Activated CD4-positive, alpha-beta T cell treated with anti-CD3 and anti-CD28 coated beads for 36 hours (primary cell): ENCODE results near the gene ZNF280B. TPM values are rescaled to one million over a fixed set of nuclear protein-coding genes. Genes with fewer than 3 reads are reported as not detected.
"Not testable (repeated sequence)": the region's sequence is repeated elsewhere in the genome, so short reads cannot be mapped to it uniquely, and the experiment has no call there.

Source experiments
- ATAC-seq: fragments of 200-7000 bp; cut with Tn5 transposase; one replicate; pipeline ENCODE4 v1.10.0; 2021; ENCODE audit warnings: mild to moderate bottlenecking, moderate library complexity
- CTCF ChIA-PET: fragments of 350-600 bp; sonication (Branson Sonifier 250); formaldehyde crosslinking; loops from one replicate; lab custom pipeline; 2021; ENCODE audit warnings: antibody characterized with exemption; lab: Charles Lee
- POLR2A ChIA-PET: fragments of 350-600 bp; sonication (Branson Sonifier 250); formaldehyde crosslinking; loops from one replicate; lab custom pipeline; 2021; ENCODE audit warnings: antibody characterized with exemption, inconsistent platforms; lab: Charles Lee
- DNase-seq: peaks from one replicate; pipeline ENCODE4 v3.0.0-alpha.2; 2020
- H3K27ac Mint-ChIP-seq: one replicate; pipeline ENCODE4 v1.8.0; 2021; ENCODE audit warnings: mixed read lengths
- H3K27me3 Mint-ChIP-seq: one replicate; pipeline ENCODE4 v1.8.0; 2021; ENCODE audit warnings: mixed read lengths
- H3K36me3 Mint-ChIP-seq: one replicate; pipeline ENCODE4 v1.8.0; 2021; ENCODE audit warnings: low read depth, mixed read lengths
- H3K4me1 Mint-ChIP-seq: one replicate; pipeline ENCODE4 v1.8.0; 2021; ENCODE audit warnings: mixed read lengths
- H3K4me3 Mint-ChIP-seq: one replicate; pipeline ENCODE4 v1.8.0; 2021; ENCODE audit warnings: mild to moderate bottlenecking, moderate library complexity, mixed read lengths
- H3K9me3 Mint-ChIP-seq: one replicate; pipeline ENCODE4 v1.8.0; 2021; ENCODE audit warnings: low read depth, mixed read lengths
- intact Hi-C, 2 experiments: fragments of 100-400 bp; cut with DNase I in 1 of 2; cut with micrococcal nuclease in 1 of 2; formaldehyde crosslinking; loops; one replicate each; pipeline versions ENCODE4 v1.14.2 to v1.15.1; 2022 to 2024; cut with DNase I, micrococcal nuclease
- total RNA-seq, 2 experiments: library from RNA; stranded (reverse); gene quantifications; one replicate each; pipeline ENCODE4 v1.2.3, GENCODE V29; 2021

The ZNF280B gene
- total RNA-seq, 2 experiments from 2014 or later, result 2.5 to 3.7 TPM

- peaks cover 4% of the 10 kb centered on the region for H3K36me3 Mint-ChIP-seq
- ATAC-seq (no peak), DNase-seq (no peak)
- ChIA-PET POLR2A (no interaction called here), CTCF (interaction anchor here (1.6 to 2.1 kb wide), 2 partner anchors 9 to 22 kb away, joined by 4 to 6 read pairs; partner anchors contain the start of gene ZNF280A)
- intact Hi-C loops, result no loop called here
- no peaks in the 10 kb centered on the region for H3K4me1 Mint-ChIP-seq
- H3K9me3 Mint-ChIP-seq, result no peaks in the 10 kb centered on the region
- H3K27me3 Mint-ChIP-seq, result no peaks in the 10 kb centered on the region
- no peak overlapping the region for H3K4me3 Mint-ChIP-seq
- H3K27ac Mint-ChIP-seq, result no peak overlapping the region
These were observed 10.3 kb downstream of the ZNF280B start for GRCh38 chr22:22498267-22498666.

- POLR2A ChIA-PET, result not testable (repeated sequence)
These were observed 17.0 kb downstream of the ZNF280B start for GRCh38 chr22:22491589-22491988.

GRCh38 chr22:22488736-22489135 is 19.8 kb downstream of the ZNF280B start:
- H3K27ac Mint-ChIP-seq, result no peak overlapping the region
- ChIA-PET POLR2A (no interaction called here), CTCF (interaction anchor here (0.6 to 2.2 kb wide), 2 partner anchors 9 to 10 kb away, joined by 4 to 6 read pairs; no protein-coding TSS in a partner anchor)
- intact Hi-C loops, result no loop called here
- no peaks in the 10 kb centered on the region for H3K4me1 Mint-ChIP-seq
- H3K4me3 Mint-ChIP-seq, result no peak overlapping the region
- H3K36me3 Mint-ChIP-seq, result peaks cover 19% of the 10 kb centered on the region
- no peaks in the 10 kb centered on the region for H3K27me3 Mint-ChIP-seq
- ATAC-seq, result no peak
- no peak for DNase-seq
- H3K9me3 Mint-ChIP-seq, result no peaks in the 10 kb centered on the region

More at GRCh38 chr22:22491589-22491988, 17.0 kb downstream of the ZNF280B start:
- H3K4me1 Mint-ChIP-seq, H3K4me3 Mint-ChIP-seq, ATAC-seq, DNase-seq, H3K9me3 Mint-ChIP-seq, H3K27ac Mint-ChIP-seq, CTCF ChIA-PET, intact Hi-C loops, H3K27me3 Mint-ChIP-seq: not testable (repeated sequence)
- H3K36me3 Mint-ChIP-seq, result peaks cover 19% of the 10 kb centered on the region

DNA sequence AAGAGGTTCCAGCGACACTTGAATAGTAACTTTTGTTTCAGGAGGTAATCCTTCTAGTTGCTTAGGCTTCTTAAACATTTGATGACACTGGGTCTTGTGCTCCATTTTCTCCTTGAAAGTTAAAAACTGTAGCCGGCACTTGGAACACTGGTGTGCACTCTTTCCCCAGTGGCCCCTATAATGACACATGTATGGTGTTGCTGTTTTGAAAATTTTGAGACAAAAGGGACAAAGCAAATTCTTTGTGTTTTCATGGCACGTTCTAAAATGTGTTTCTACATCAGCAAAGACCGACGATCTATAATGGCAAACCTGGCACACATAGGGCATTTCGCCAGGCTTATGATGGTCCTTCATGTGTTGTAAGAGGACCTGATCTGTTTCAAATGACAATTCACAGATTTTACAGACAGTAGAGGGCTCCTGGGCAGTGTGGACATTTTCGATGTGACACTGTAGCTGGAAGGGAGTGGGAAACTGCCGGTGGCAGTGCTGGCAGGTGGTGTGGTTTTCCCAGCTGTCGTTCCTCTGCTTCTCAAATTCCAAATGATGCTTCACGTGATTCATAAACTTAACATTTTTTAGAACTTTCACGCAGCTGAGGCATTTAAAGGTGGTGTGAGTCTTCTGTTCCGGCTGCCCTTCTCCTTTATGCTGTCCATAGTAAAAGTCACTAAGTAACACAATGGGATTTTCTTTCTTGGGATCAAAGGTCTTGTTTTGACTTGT is 20.5 kb downstream of the ZNF280B start:
- H3K9me3 Mint-ChIP-seq, result no peaks in the 10 kb centered on the region
- DNase-seq (no peak), ATAC-seq (no peak)
- H3K4me3 Mint-ChIP-seq, result no peak overlapping the region
- no peaks in the 10 kb centered on the region for H3K4me1 Mint-ChIP-seq
- H3K36me3 Mint-ChIP-seq, result peaks cover 19% of the 10 kb centered on the region
- intact Hi-C loops, result no loop called here
- CTCF ChIA-PET, result interaction anchor here (0.6 to 2.2 kb wide), 2 partner anchors 9 to 11 kb away, joined by 4 to 6 read pairs; no protein-coding TSS in a partner anchor
- POLR2A ChIA-PET, result no interaction called here
- H3K27ac Mint-ChIP-seq, result no peak overlapping the region
- no peaks in the 10 kb centered on the region for H3K27me3 Mint-ChIP-seq

DNA sequence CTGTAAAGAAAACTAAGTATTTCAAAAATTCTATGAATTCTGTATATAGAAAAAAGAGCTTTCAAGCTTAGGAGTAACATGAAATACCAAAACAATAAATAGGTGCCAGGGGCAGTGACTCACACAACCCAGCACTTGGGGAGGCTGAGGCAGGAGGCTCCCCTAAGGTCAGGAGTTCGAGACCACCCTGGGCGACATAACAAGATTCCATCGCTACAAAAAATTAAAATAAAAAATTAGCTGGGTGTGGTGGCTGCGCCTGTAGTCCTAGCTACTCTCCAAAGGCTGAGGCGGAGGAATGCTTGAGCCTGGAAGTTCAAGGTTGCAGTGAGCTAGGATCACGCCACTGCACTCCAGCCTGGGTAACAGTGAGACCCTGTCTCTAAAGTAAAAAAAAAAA is 21.5 kb downstream of the ZNF280B start:
- POLR2A ChIA-PET, result no interaction called here

GRCh38 chr22:22486132-22486899 is 22.2 kb downstream of the ZNF280B start:
- Mint-ChIP-seq H3K4me1 (no peaks in the 10 kb centered on the region), H3K36me3 (peaks cover 19% of the 10 kb centered on the region), H3K27ac (no peak overlapping the region), H3K27me3 (no peaks in the 10 kb centered on the region), H3K9me3 (no peaks in the 10 kb centered on the region), H3K4me3 (no peak overlapping the region)
- CTCF ChIA-PET, result interaction anchor here (0.6 to 2.4 kb wide), 6 partner anchors 16 to 106 kb away, joined by 3 to 9 read pairs (median 3); partner anchors contain the start of gene ZNF280B
- ATAC-seq, result no peak
- intact Hi-C loops, result no loop called here
- POLR2A ChIA-PET, result no interaction called here
- DNase-seq, result no peak

More for the DNA sequence above, 21.5 kb downstream of the ZNF280B start:
- Mint-ChIP-seq H3K4me1 (no peaks in the 10 kb centered on the region), H3K36me3 (peaks cover 19% of the 10 kb centered on the region), H3K9me3 (no peaks in the 10 kb centered on the region), H3K27me3 (no peaks in the 10 kb centered on the region), H3K27ac (no peak overlapping the region), H3K4me3 (no peak overlapping the region)
- no peak for DNase-seq
- intact Hi-C loops, result no loop called here
- CTCF ChIA-PET, result interaction anchor here (0.6 to 2.4 kb wide), 4 partner anchors 15 to 105 kb away, joined by 3 to 9 read pairs (median 4); no protein-coding TSS in a partner anchor
- no peak for ATAC-seq

- DNase-seq, result no peak
- Mint-ChIP-seq H3K27me3 (no peaks in the 10 kb centered on the region), H3K27ac (no peak overlapping the region), H3K4me1 (no peaks in the 10 kb centered on the region), H3K9me3 (no peaks in the 10 kb centered on the region), H3K4me3 (no peak overlapping the region), H3K36me3 (peaks cover 16% of the 10 kb centered on the region)
- ChIA-PET CTCF (interaction anchor here (0.8 to 2.4 kb wide), 3 partner anchors 22 to 63 kb away, joined by 3 to 9 read pairs (median 3); partner anchors contain the start of gene ZNF280B), POLR2A (no interaction called here)
- intact Hi-C loops, result no loop called here
- ATAC-seq, result no peak
These were observed 23.0 kb downstream of the ZNF280B start for GRCh38 chr22:22485524-22485923.

DNA sequence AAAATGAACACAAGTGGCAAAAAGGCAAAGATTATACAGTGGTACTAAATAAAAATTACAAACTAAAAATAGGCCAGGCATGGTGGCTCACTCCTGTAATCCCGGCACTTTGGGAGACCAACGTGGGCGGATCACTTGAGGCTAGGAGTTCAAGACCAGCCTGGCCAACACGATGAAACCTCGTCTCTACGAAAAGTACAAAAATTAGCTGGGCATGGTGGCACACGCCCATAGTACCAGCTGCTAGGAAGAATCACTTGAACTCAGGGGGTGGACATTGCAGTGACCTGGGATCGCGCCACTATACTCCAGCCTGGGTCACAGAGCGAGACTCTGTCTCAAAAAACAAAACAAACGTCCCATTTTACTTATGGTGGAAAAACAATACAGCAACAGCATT is 24.5 kb downstream of the ZNF280B start:
- intact Hi-C loops, result no loop called here
- ATAC-seq (no peak), DNase-seq (no peak)
- Mint-ChIP-seq H3K27ac (no peak overlapping the region), H3K4me3 (no peak overlapping the region), H3K4me1 (no peaks in the 10 kb centered on the region), H3K27me3 (no peaks in the 10 kb centered on the region), H3K36me3 (peaks cover 16% of the 10 kb centered on the region), H3K9me3 (no peaks in the 10 kb centered on the region)
- ChIA-PET CTCF (interaction anchor here (0.7 to 1.2 kb wide), 3 partner anchors 21 to 102 kb away, joined by 3 to 4 read pairs (median 4); no protein-coding TSS in a partner anchor), POLR2A (interaction anchor here (0.6 kb wide), 1 partner anchor 10 kb away, joined by 5 read pairs; no protein-coding TSS in a partner anchor)

- no peak overlapping the region for H3K4me3 Mint-ChIP-seq
- H3K36me3 Mint-ChIP-seq, result no peaks in the 10 kb centered on the region
- DNase-seq, result no peak
- H3K4me1 Mint-ChIP-seq, result no peaks in the 10 kb centered on the region
- H3K27ac Mint-ChIP-seq, result no peak overlapping the region
- no peaks in the 10 kb centered on the region for H3K27me3 Mint-ChIP-seq
- CTCF ChIA-PET, result interaction anchor here (1.5 kb wide), 1 partner anchor 17 kb away, joined by 8 read pairs; no protein-coding TSS in a partner anchor
- no peak for ATAC-seq
- intact Hi-C loops, result no loop called here
- no peaks in the 10 kb centered on the region for H3K9me3 Mint-ChIP-seq
- POLR2A ChIA-PET, result no interaction called here
These were observed 27.6 kb downstream of the ZNF280B start for GRCh38 chr22:22480940-22481339.

GRCh38 chr22:22479999-22480532 is 28.5 kb downstream of the ZNF280B start:
- Mint-ChIP-seq H3K4me3 (no peak overlapping the region), H3K9me3 (no peaks in the 10 kb centered on the region), H3K36me3 (no peaks in the 10 kb centered on the region), H3K27ac (no peak overlapping the region), H3K27me3 (no peaks in the 10 kb centered on the region), H3K4me1 (no peaks in the 10 kb centered on the region)
- ATAC-seq (no peak), DNase-seq (no peak)
- ChIA-PET POLR2A (no interaction called here), CTCF (no interaction called here)
- intact Hi-C loops, result no loop called here

- DNase-seq (no peak), ATAC-seq (no peak)
- Mint-ChIP-seq H3K4me1 (no peaks in the 10 kb centered on the region), H3K36me3 (no peaks in the 10 kb centered on the region), H3K9me3 (no peaks in the 10 kb centered on the region), H3K4me3 (no peak overlapping the region), H3K27me3 (no peaks in the 10 kb centered on the region), H3K27ac (no peak overlapping the region)
- ChIA-PET POLR2A (no interaction called here), CTCF (interaction anchor here (0.6 to 1.6 kb wide), 2 partner anchors 11 to 56 kb away, joined by 3 to 6 read pairs; no protein-coding TSS in a partner anchor)
- intact Hi-C loops, result no loop called here
These were observed 29.4 kb downstream of the ZNF280B start for GRCh38 chr22:22479116-22479515.
